GM12875 (cell line): ENCODE data around the gene FOXJ1.

Source experiments
- H3K4me3 ChIP-seq: one replicate; pipeline ENCODE4 v1.5.1; 2011; ENCODE audit warnings: low read depth, low read length, control low read depth
- CTCF ChIP-seq: IDR thresholded peaks from 2 replicates; pipeline ENCODE4 v1.5.1; 2011; ENCODE audit warnings: low read depth, mild to moderate bottlenecking, control low read depth, inconsistent platforms, low read length, moderate library complexity, borderline replicate concordance; ENCODE audit not compliant: insufficient read depth

FOXJ1 gene

DNA sequence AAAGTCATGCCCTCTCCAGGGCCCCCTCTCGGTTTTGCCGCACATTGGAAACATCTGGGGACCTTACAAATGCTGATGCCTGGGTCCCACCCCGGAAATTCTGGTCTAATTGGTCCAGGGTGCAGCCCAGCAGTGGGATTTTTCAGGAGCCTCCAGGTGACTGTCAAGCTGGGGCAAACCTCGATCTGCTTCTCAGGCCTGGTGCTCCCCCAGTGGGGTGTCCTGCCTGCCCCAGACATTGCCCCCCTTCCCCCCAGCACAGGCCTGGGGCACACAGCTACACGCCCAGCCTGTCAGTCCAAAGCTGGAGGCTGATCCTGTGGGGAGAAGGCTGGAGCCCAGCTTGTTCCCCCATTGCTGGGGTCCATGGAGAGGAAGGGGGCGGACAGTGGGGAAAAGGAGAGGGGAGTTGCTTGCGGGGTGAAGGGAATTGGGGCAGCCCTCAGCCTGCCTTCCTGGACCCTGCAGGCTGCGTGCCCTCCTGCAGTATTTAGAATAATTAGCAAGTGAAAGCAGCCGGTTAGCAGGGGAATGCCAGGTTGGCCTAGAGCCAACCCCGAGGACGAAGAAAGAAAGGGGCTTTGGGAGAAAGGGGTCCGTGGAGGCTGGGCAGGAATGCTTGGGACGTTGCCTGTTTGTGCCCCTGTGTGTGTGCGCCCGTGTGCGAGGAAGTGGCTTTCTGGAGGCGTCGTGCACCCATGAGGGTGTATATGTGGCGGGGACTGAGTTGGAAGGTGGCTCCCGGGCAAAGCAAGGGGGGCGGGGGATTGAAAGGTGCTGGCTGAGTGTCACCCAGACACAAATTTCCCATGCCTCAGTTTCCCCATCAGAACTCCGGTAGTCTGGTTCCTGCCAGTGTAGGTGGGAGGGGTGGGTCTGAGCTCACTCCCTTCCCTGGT lies 5.9 kb downstream of the FOXJ1 start:
- TF ChIP-seq CTCF, result no peak
- H3K4me3 ChIP-seq, result no peak overlapping the region

DNA sequence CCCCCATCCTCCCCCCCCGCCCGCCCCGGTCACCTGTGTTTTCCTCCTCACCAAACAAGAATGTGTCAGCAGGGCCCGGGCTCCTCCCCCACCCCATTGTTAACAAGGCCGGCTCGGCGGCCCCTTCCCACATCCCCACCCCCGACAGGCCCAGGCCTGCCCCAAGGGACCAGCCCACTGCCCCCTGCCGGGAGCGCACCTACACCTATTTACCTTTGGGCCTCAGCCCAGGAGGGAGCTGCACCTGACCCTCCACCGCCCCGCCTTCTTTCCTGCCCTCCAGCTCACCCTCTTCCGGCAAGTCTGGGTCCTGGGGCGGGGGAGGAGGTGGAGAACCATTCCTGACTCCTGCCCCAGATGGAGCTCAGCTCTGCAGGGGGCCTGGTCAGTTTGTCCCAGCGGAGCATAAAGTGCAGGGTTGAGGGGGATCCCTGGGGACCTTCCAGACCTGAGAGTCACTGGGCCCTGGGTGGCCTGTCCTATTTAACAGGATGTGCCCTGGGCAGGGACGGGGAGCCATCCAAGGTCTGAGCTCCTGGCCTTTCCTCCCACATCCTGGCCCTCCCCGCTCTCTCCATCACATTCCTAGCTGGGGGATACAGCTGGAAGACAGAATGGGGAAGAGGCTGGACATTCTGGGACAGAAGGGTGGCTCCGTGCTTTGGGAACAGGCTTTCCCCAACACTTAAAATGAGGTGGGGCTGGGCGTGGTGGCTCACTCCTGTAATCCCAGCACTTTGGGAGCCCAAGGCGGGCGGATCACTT lies 8.3 kb downstream of the FOXJ1 start:
- no peak overlapping the region for H3K4me3 ChIP-seq
- TF ChIP-seq CTCF, result no peak

- H3K4me3 ChIP-seq, result no peak overlapping the region
- no peak for TF ChIP-seq CTCF
Observed at GRCh38 chr17:76131692-76132573, 9.1 kb downstream of the FOXJ1 start.

DNA sequence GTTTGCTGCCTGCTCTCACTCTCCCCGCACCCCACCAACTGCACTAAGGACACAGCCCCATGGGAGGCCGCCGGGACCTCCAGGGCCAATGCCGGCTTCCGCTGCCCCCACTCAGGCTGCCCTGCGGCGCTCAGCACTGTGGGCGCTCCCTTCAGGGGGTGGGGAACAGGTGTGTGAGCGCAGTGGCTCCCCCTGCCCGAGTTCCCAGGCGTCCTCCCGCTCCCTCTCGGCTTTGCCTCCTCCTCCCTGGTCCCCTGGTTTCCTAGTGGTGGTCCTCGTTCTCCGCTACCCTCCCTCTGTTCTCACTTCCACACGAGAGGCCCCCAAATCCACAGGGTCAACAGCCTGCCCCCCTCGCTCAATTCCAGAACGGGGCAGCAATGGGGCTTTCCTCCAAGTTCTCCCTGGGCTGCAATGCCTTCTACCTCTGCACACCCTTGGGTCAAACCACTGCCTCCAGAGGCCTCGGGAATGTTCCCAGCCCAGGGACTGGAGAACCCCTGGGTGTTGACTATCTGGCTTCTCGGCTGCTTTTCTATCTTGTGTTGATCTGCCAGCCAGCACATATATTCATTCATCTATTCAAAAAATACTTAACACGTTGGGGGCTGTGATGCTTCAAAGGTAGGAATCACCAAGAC lies 9.9 kb downstream of the FOXJ1 start:
- H3K4me3 ChIP-seq, result no peak overlapping the region
- no peak for TF ChIP-seq CTCF

- no peak overlapping the region for H3K4me3 ChIP-seq
- TF ChIP-seq CTCF, result no peak
Observed at GRCh38 chr17:76130473-76130872, 10.6 kb downstream of the FOXJ1 start.

GRCh38 chr17:76125922-76126321 lies 15.1 kb downstream of the FOXJ1 start:
- H3K4me3 ChIP-seq, result no peak overlapping the region
- no peak for TF ChIP-seq CTCF
